ENCODE measurements around the gene PSMF1. TPM values are rescaled to one million over a fixed set of nuclear protein-coding genes. Genes with fewer than 3 reads are reported as not detected.

PSMF1 gene
- total RNA-seq, 2 experiments from 2014 or later, result 138 to 143 TPM

DNA sequence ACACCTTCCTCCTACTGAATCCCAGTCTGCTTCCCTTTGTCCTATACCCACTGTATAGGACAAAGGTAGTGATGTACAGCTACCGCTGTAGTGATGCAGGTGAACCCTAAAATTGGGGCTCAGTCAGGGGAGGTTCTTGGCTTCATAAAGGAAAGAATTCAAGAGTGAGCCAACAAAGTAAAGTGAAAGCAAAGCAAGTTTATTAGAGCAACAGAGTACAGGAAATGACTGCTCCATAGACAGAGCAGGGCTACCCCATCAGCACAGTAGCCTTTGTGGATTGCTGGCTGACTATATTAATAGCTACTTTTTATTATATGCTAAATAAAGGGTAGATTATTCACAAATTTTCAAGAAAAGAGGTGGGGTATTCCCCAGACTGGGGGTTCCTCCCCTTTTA, 81.6 kb downstream of the PSMF1 start:
- DNase-seq, result no peak
- CTCF ChIA-PET, result interaction anchor here (0.6 to 2.1 kb wide), 3 partner anchors 11 to 13 kb away, joined by 3 to 9 read pairs (median 3); no protein-coding TSS in a partner anchor
- Mint-ChIP-seq H3K4me1 (ENCODE audit: low read depth) (peaks cover 5% of the 10 kb centered on the region), H3K27me3 (ENCODE audit: low read depth) (no peaks in the 10 kb centered on the region), H3K4me3 (no peak overlapping the region), H3K27ac (no peak overlapping the region), H3K9me3 (no peaks in the 10 kb centered on the region), H3K36me3 (ENCODE audit: low read depth) (no peaks in the 10 kb centered on the region)
- intact Hi-C loops (cut with micrococcal nuclease), result no loop called here

GRCh38 chr20:1202762-1203504, 84.5 kb downstream of the PSMF1 start, which contains the start of gene C20orf202:
TSS of gene C20orf202 (plus strand) at chr20:1203454. CDS start at chr20:1203586, 132 bp downstream.
- CTCF ChIA-PET, result interaction anchor here (0.6 to 1.1 kb wide), 3 partner anchors 10 to 301 kb away, joined by 3 to 4 read pairs (median 3); no protein-coding TSS in a partner anchor
- H3K36me3 Mint-ChIP-seq (ENCODE audit: low read depth), result no peaks in the 10 kb centered on the region

DNA sequence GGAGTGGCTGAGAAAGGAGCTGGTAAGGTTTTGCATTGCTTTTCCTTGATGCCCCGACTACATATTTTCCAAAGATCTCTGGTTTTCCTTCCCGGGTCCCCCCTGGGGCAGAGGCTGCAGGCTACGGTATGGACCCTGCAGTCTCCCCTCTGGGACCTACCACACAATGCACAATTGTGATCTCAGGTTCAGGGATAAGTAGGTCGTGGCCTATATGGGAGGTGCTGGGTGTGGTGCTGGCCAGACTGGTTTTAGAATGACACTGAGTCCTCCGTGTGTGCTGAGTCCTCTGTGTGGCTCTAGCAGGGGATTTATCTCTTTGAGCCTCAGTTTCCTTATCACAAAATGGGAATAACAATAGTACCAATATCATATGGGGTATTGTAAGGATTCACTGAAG, 85.2 kb downstream of the PSMF1 start:
- CTCF ChIA-PET, result interaction anchor here (0.6 to 1.1 kb wide), 2 partner anchors 9 to 116 kb away, joined by 3 to 4 read pairs; no protein-coding TSS in a partner anchor
- Mint-ChIP-seq H3K4me3 (no peak overlapping the region), H3K4me1 (ENCODE audit: low read depth) (peaks cover 5% of the 10 kb centered on the region), H3K27ac (no peak overlapping the region), H3K27me3 (ENCODE audit: low read depth) (no peaks in the 10 kb centered on the region), H3K36me3 (ENCODE audit: low read depth) (no peaks in the 10 kb centered on the region), H3K9me3 (no peaks in the 10 kb centered on the region)
- no peak for DNase-seq
- intact Hi-C loops (cut with micrococcal nuclease), result no loop called here

More at GRCh38 chr20:1202762-1203504, 84.5 kb downstream of the PSMF1 start, which contains the start of gene C20orf202:
- Mint-ChIP-seq H3K4me1 (ENCODE audit: low read depth) (peaks cover 5% of the 10 kb centered on the region), H3K27me3 (ENCODE audit: low read depth) (no peaks in the 10 kb centered on the region), H3K4me3 (no peak within 1 kb of the TSS), H3K9me3 (no peaks in the 10 kb centered on the region), H3K27ac (no peak within 1 kb of the TSS)
- intact Hi-C loops (cut with micrococcal nuclease), result no loop called here
- no peak for DNase-seq

- Mint-ChIP-seq H3K4me1 (ENCODE audit: low read depth) (peaks cover 5% of the 10 kb centered on the region), H3K4me3 (no peak overlapping the region), H3K36me3 (ENCODE audit: low read depth) (no peaks in the 10 kb centered on the region), H3K27me3 (ENCODE audit: low read depth) (no peaks in the 10 kb centered on the region), H3K27ac (no peak overlapping the region), H3K9me3 (no peaks in the 10 kb centered on the region)
- no peak for DNase-seq
- intact Hi-C loops (cut with micrococcal nuclease), result no loop called here
- CTCF ChIA-PET, result interaction anchor here (1.5 kb wide), 1 partner anchor 9 kb away, joined by 5 read pairs; no protein-coding TSS in a partner anchor
Measured at GRCh38 chr20:1204113-1204512, 85.7 kb downstream of the PSMF1 start.

- intact Hi-C loops (cut with micrococcal nuclease), result no loop called here
- DNase-seq, result no peak
- Mint-ChIP-seq H3K9me3 (no peaks in the 10 kb centered on the region), H3K27ac (no peak overlapping the region), H3K4me1 (ENCODE audit: low read depth) (peaks cover 5% of the 10 kb centered on the region), H3K36me3 (ENCODE audit: low read depth) (no peaks in the 10 kb centered on the region), H3K27me3 (ENCODE audit: low read depth) (no peaks in the 10 kb centered on the region), H3K4me3 (no peak overlapping the region)
- CTCF ChIA-PET, result interaction anchor here (1.5 kb wide), 1 partner anchor 9 kb away, joined by 5 read pairs; no protein-coding TSS in a partner anchor
Measured at GRCh38 chr20:1204576-1204975, 86.2 kb downstream of the PSMF1 start.

DNA sequence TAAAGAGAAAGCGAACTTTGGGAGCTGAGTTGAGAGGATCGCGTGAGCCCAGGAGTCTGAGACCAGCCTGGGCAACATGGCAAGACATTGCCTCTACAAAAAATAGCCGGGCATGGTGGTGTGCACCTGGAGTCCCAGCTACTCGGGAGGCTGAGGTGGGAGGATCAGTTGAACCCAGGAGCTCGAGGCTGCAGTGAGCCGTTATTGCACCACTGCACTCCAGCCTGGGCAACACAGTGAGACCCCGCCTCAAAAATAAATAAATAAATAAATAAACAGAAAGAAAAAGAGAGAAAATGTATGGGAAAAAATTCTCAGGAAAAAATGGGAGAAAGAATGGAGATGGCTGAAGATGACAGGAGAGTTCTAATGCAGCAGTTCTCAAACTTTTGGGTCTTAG, 87.4 kb downstream of the PSMF1 start:
- Mint-ChIP-seq H3K9me3 (no peaks in the 10 kb centered on the region), H3K27me3 (ENCODE audit: low read depth) (no peaks in the 10 kb centered on the region), H3K36me3 (ENCODE audit: low read depth) (no peaks in the 10 kb centered on the region), H3K4me1 (ENCODE audit: low read depth) (no peaks in the 10 kb centered on the region), H3K27ac (no peak overlapping the region), H3K4me3 (no peak overlapping the region)
- CTCF ChIA-PET, result interaction anchor here (0.8 to 1.4 kb wide), 2 partner anchors 132 to 250 kb away, joined by 3 to 6 read pairs; no protein-coding TSS in a partner anchor
- no peak for DNase-seq
- intact Hi-C loops (cut with micrococcal nuclease), result no loop called here

- no peaks in the 10 kb centered on the region for H3K4me1 Mint-ChIP-seq (ENCODE audit: low read depth)
- CTCF ChIA-PET, result interaction anchor here (0.6 to 1.4 kb wide), 2 partner anchors 250 to 644 kb away, joined by 4 to 6 read pairs; no protein-coding TSS in a partner anchor
- H3K9me3 Mint-ChIP-seq, result no peaks in the 10 kb centered on the region
- H3K27ac Mint-ChIP-seq, result no peak overlapping the region
- H3K36me3 Mint-ChIP-seq (ENCODE audit: low read depth), result no peaks in the 10 kb centered on the region
- intact Hi-C loops (cut with micrococcal nuclease), result no loop called here
- DNase-seq, result no peak
- no peak overlapping the region for H3K4me3 Mint-ChIP-seq
- no peaks in the 10 kb centered on the region for H3K27me3 Mint-ChIP-seq (ENCODE audit: low read depth)
Measured at GRCh38 chr20:1206366-1207148, 88.2 kb downstream of the PSMF1 start.

DNA sequence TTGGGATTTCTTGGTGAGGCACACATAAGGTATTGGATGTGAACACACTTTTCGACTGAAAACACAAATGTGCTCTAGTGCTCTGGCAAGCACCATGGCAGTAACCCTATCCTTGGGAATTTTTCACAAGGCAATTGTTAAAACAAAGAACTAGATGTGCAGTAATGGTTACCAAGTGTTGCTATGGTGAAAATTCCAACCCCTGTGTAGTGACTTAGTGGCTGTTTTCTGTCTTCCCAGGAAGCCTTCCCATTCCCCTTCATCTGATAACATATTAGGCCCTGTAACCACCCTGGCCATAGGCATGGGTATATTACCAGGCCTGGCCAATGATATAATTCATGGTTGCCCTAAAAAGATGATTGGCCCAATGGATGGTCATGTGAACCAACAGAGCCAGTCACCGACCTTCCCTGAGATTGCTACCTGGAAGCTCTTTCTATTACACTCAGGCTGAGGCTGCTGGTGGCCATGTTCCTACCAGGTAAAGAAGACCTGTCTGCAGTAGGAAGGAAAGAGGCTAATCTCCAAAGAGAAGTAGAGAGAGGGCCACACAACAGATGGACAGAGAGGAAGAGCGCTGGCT, 89.0 kb downstream of the PSMF1 start:
- H3K36me3 Mint-ChIP-seq (ENCODE audit: low read depth), result no peaks in the 10 kb centered on the region
- H3K27me3 Mint-ChIP-seq (ENCODE audit: low read depth), result no peaks in the 10 kb centered on the region
- CTCF ChIA-PET, result interaction anchor here (0.6 kb wide), 1 partner anchor 644 kb away, joined by 4 read pairs; no protein-coding TSS in a partner anchor
- H3K4me3 Mint-ChIP-seq, result no peak overlapping the region
- no peaks in the 10 kb centered on the region for H3K9me3 Mint-ChIP-seq
- no peak overlapping the region for H3K27ac Mint-ChIP-seq
- intact Hi-C loops (cut with micrococcal nuclease), result no loop called here
- H3K4me1 Mint-ChIP-seq (ENCODE audit: low read depth), result no peaks in the 10 kb centered on the region
- DNase-seq, result no peak

DNA sequence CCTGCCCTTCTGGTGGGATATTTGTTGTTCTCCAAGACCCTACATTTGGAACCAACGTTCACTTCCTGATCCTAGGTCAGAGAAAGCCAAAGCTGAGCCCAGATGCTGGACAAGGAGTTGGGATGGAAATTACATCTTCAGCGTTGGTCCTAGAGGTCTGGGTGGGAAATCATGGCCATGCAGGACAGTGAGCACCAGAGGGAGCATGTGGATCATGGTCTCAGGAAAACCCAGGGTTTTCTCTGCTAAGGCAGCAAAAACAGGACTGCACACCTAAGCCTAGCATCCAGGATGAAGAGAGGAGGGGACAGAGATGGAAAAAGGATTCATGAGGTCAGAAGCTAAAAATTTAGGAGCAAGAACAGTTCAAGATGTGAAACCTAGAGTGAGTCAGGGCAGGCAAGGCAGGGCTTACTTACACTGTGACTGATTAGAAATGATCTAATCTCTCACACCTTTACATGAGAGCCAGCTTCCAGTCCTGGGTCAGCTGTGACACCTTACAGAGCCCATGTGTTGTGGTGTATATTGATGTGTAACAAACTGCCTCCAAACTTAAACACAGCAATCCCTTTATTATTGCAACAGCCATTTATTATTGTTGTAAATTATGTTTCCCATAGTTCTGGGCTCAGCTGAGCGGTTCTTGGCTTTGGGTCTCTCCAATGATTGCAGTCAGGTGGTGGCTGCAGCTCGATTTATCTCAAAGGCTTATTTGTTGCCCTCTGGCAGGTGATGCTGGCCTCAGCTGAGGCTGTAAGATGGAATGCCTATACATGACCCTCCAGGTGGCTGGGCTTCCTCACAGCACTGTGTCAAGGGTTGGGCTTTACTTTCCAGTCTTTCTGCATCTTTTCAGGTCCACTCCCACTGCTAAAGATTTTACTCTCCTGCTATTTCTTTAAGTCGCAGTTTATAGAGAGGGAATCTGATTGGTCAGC, 91.3 kb downstream of the PSMF1 start:
- Mint-ChIP-seq H3K4me1 (ENCODE audit: low read depth) (peaks cover 9% of the 10 kb centered on the region), H3K9me3 (no peaks in the 10 kb centered on the region), H3K36me3 (ENCODE audit: low read depth) (no peaks in the 10 kb centered on the region), H3K27me3 (ENCODE audit: low read depth) (no peaks in the 10 kb centered on the region), H3K27ac (no peak overlapping the region), H3K4me3 (no peak overlapping the region)
- CTCF ChIA-PET, result interaction anchor here (0.7 to 2.1 kb wide), 5 partner anchors 9 to 394 kb away, joined by 3 to 6 read pairs (median 3); no protein-coding TSS in a partner anchor
- no peak for DNase-seq
- intact Hi-C loops (cut with micrococcal nuclease), result loop anchor here (5.0 kb wide), 1 partner anchor 372 kb away; no protein-coding TSS in a partner anchor

DNA sequence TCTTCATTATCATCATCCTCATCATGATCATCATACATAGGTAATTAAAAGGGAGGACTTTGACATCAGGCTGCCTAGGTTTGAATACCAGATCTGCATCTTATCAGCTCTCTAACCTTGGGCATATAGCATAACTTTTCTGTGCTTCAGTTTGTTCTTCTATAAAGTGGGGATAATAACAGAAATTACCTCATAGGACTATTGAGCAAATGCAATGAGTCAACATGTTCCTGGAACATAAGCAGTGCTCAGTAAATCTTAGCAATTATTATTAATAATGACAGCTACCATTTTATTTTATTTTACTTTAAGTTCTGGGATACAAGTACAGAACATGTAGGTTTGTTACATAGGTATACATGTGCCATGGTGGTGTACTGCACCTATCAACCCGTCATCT, 92.1 kb downstream of the PSMF1 start:
- Mint-ChIP-seq H3K27me3 (ENCODE audit: low read depth) (no peaks in the 10 kb centered on the region), H3K36me3 (ENCODE audit: low read depth) (no peaks in the 10 kb centered on the region), H3K9me3 (no peaks in the 10 kb centered on the region), H3K4me3 (no peak overlapping the region), H3K4me1 (ENCODE audit: low read depth) (peaks cover 17% of the 10 kb centered on the region), H3K27ac (no peak overlapping the region)
- no peak for DNase-seq
- CTCF ChIA-PET, result interaction anchor here (1.1 to 1.5 kb wide), 3 partner anchors 10 to 395 kb away, joined by 3 to 4 read pairs (median 3); no protein-coding TSS in a partner anchor
- intact Hi-C loops (cut with micrococcal nuclease), result loop anchor here (5.0 kb wide), 1 partner anchor 373 kb away; no protein-coding TSS in a partner anchor

GRCh38 chr20:1212023-1212422, 93.6 kb downstream of the PSMF1 start:
- CTCF ChIA-PET, result interaction anchor here (0.6 to 1.9 kb wide), 5 partner anchors 13 to 239 kb away, joined by 3 to 9 read pairs (median 3); no protein-coding TSS in a partner anchor
- Mint-ChIP-seq H3K4me3 (no peak overlapping the region), H3K27me3 (ENCODE audit: low read depth) (no peaks in the 10 kb centered on the region), H3K4me1 (ENCODE audit: low read depth) (peaks cover 31% of the 10 kb centered on the region), H3K27ac (no peak overlapping the region), H3K9me3 (no peaks in the 10 kb centered on the region), H3K36me3 (ENCODE audit: low read depth) (no peaks in the 10 kb centered on the region)
- intact Hi-C loops (cut with micrococcal nuclease), result loop anchor here (2.0 to 5.0 kb wide), 2 partner anchors 27 to 375 kb away; partner anchors contain the start of gene TMEM74B
- no peak for DNase-seq
